WI38 (cell line): ENCODE results near the gene PDE11A.

Experiments used
- H3K4me3 ChIP-seq: 2 replicates; pipeline ENCODE4 v1.5.1; 2011; ENCODE audit warnings: low read depth, mild to moderate bottlenecking, control low read depth, low read length
- TF ChIP-seq, protein P1 (sequence below): IDR thresholded peaks from 2 replicates; pipeline ENCODE4 v1.5.1; 2012; ENCODE audit warnings: low read depth, mild to moderate bottlenecking, control low read depth, low read length

PDE11A gene

DNA sequence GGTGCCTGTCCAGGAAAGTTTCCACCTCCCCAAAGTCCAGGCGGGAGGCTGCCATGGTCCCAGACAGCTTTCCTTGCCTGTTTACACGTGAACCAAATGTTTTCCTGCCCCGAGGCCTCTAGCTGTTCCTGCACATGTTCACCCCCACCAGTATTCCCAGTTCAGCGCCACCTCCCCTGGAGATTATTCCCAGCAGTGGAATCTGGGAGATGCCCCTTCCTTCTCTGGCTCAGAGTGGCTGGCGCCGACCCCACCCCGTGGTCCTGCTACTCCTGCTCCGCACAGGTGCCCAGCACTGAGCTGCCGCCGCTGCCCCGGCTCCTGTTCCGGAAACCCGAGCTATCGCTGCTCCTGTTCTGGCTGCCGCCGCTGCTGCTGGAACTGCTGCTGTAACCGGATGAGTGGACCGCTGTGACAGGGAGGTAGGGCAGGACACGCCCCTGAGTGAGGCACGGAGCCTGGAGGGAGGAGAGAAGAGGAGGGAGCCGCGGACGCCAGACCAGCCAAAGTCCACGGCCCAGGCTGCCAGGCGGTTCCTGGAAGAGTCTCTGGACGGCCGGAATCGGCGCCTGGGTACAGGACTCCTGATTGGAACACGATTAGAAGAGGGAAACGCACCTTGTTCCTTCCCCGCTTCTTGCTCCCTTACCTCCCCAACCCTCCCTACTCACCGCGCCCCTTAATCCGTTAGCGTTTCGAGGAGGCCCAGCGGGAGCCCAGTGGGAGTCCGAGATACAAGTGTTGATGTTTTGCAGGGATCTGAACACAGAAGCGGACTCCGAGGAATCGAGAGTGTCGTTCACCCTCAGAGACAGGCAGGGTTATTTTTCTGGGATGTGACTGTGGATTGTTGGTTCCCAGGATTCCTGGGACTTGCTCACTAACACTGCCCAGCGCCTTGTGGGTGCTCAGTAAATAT is at the start of gene PDE11A:
Gene PDE11A, minus strand, starts transcription at position 395 of the 919 bp plus-strand sequence. Its CDS starts 340 bp downstream, at position 55.
- H3K4me3 ChIP-seq: peak within 1 kb of the TSS; percentile 61
- TF ChIP-seq, protein P1, sequence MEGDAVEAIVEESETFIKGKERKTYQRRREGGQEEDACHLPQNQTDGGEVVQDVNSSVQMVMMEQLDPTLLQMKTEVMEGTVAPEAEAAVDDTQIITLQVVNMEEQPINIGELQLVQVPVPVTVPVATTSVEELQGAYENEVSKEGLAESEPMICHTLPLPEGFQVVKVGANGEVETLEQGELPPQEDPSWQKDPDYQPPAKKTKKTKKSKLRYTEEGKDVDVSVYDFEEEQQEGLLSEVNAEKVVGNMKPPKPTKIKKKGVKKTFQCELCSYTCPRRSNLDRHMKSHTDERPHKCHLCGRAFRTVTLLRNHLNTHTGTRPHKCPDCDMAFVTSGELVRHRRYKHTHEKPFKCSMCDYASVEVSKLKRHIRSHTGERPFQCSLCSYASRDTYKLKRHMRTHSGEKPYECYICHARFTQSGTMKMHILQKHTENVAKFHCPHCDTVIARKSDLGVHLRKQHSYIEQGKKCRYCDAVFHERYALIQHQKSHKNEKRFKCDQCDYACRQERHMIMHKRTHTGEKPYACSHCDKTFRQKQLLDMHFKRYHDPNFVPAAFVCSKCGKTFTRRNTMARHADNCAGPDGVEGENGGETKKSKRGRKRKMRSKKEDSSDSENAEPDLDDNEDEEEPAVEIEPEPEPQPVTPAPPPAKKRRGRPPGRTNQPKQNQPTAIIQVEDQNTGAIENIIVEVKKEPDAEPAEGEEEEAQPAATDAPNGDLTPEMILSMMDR: no peak

- H3K4me3 ChIP-seq: no peak overlapping the region
- TF ChIP-seq, protein P1: no peak
Measured at GRCh38 chr2:178119179-178119922, 46.8 kb upstream of the PDE11A start.

DNA sequence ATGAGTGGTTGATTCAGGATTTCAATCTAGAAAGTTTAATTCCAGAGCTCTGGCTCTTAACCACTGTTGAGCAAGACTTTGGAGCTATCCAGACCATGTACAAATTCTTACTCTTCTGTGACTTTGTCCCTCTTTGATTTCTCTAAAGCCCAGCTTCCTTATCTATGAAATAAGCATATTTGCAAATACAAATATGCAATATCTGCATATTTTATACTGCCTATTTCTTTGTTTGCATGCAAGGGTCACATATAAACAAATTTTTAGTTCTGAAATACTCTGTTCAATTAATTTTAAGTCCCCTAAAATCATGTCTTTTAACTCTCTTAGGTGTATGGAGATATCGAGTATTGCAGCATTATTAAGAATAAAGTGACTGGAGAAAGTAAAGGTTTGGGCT is 45.1 kb upstream of the PDE11A start:
- TF ChIP-seq, protein P1: no peak

DNA sequence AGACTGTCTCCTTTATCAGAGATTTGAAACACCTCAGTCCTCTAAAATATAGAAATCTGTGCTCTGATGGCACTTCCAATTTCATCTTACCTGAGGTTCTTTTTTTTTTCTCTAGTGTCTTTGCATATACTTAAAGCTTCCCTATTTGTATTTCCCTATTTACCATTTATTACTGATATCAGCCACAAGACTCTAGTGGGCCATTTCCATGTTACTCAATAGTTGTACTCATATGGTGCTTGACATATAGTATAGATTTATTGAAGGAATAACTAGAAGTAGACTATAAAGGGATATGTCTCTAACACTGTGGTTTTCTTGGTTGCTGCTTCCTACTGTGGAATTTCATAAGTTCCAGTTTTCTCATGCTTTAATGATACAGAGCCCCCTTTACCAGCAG is 42.7 kb upstream of the PDE11A start:
- TF ChIP-seq, protein P1: no peak
- H3K4me3 ChIP-seq: no peak overlapping the region

More for the DNA sequence above, 45.1 kb upstream of the PDE11A start:
- H3K4me3 ChIP-seq: no peak overlapping the region

GRCh38 chr2:178114462-178114861 is 41.9 kb upstream of the PDE11A start:
- no peak overlapping the region for H3K4me3 ChIP-seq
- TF ChIP-seq, protein P1: no peak

DNA sequence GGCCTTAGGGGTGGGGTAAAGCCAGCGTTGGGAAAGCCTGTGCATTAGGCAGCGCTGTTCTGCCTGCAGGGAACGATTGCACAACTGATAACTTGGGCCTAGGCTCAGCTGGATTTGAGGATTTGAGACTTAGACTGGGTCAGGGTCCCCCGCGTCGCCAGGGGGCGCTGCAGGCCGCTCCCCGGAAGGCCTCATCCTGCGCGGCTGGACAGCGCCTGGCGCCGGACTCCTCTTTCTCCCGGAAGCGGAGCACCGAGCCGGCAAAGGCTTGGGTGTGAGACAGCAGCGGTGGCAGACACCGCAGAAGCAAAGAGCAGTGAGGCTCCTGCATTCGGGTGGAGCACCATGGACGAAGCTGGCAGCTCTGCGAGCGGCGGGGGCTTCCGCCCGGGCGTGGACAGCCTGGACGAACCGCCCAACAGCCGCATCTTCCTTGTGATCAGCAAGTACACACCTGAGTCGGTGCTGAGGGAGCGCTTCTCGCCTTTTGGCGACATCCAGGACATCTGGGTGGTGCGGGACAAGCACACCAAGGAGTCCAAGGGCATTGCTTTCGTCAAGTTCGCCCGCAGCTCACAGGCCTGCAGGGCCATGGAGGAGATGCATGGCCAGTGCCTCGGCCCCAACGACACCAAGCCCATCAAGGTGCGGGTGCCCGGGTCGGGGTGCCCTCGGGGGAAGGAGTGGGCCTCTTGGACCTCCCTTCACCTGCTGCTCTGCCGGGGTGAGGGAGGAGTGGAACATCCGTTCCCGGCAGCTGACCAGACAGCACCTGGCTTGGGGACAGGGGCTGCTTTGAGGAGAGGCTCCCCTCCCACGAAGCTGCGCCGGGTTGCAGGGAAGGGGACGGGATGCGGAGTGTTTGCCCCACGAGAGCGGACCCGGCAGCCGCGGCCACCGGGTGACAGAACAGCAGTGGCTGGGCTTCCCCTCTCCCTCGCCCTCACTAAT is 39.9 kb upstream of the PDE11A start, which contains the start of gene RBM45:
Gene RBM45, plus strand, starts transcription at position 236 of the 951 bp plus-strand sequence. Its CDS starts 110 bp downstream, at position 346.
- H3K4me3 ChIP-seq: peak within 1 kb of the TSS; percentile 95
- TF ChIP-seq, protein P1: peak; percentile 96
